ENCODE results near the gene ZNF155. TPM values are rescaled to one million over a fixed set of nuclear protein-coding genes. Genes with fewer than 3 reads are reported as not detected.

Gene ZNF155
- total RNA-seq, 1 donor from 2014 or later = 7.3 TPM

- no peaks in the 10 kb centered on the region for H3K27me3 ChIP-seq (ENCODE audit: low read depth)
- no peak overlapping the region for H3K4me3 ChIP-seq
- peaks cover 87% of the 10 kb centered on the region for H3K36me3 ChIP-seq
- TF ChIP-seq CTCF (IDR thresholded peaks at IDR 0.05; ENCODE audit: borderline replicate concordance) = no peak
- intact Hi-C loops (cut with micrococcal nuclease) = no loop called here
- H3K4me1 ChIP-seq = no peaks in the 10 kb centered on the region
- no peak for DNase-seq
- H3K27ac ChIP-seq (replicated peaks) = no peak overlapping the region
- H3K9me3 ChIP-seq (replicated peaks) = peaks cover 100% of the 10 kb centered on the region
These were observed 23.6 kb upstream of the ZNF155 start for GRCh38 chr19:43960411-43960810.

- no peak for TF ChIP-seq CTCF (IDR thresholded peaks at IDR 0.05; ENCODE audit: borderline replicate concordance)
- no peak overlapping the region for H3K27ac ChIP-seq (replicated peaks)
- no peaks in the 10 kb centered on the region for H3K4me1 ChIP-seq
- peaks cover 100% of the 10 kb centered on the region for H3K9me3 ChIP-seq (replicated peaks)
- DNase-seq = no peak
- intact Hi-C loops (cut with micrococcal nuclease) = no loop called here
- H3K36me3 ChIP-seq = peaks cover 99% of the 10 kb centered on the region
- no peaks in the 10 kb centered on the region for H3K27me3 ChIP-seq (ENCODE audit: low read depth)
- H3K4me3 ChIP-seq = no peak overlapping the region
These were observed 17.8 kb upstream of the ZNF155 start for GRCh38 chr19:43966079-43966694.

GRCh38 chr19:43976732-43977131 lies 7.3 kb upstream of the ZNF155 start:
- peaks cover 100% of the 10 kb centered on the region for H3K9me3 ChIP-seq (replicated peaks)
- peaks cover 11% of the 10 kb centered on the region for H3K36me3 ChIP-seq
- H3K4me3 ChIP-seq = no peak overlapping the region
- DNase-seq = no peak
- no peak for TF ChIP-seq CTCF (IDR thresholded peaks at IDR 0.05; ENCODE audit: borderline replicate concordance)
- H3K27me3 ChIP-seq (ENCODE audit: low read depth) = no peaks in the 10 kb centered on the region
- H3K4me1 ChIP-seq = no peaks in the 10 kb centered on the region
- intact Hi-C loops (cut with micrococcal nuclease) = no loop called here
- no peak overlapping the region for H3K27ac ChIP-seq (replicated peaks)

GRCh38 chr19:43983544-43983911 lies 460 bp upstream of the ZNF155 start:
- Histone ChIP-seq H3K4me3 (peak overlapping the region; percentile 80), H3K27me3 (ENCODE audit: low read depth) (no peaks in the 10 kb centered on the region), H3K36me3 (peaks cover 4% of the 10 kb centered on the region), H3K4me1 (peaks cover 21% of the 10 kb centered on the region), H3K9me3 (replicated peaks) (peaks cover 46% of the 10 kb centered on the region), H3K27ac (replicated peaks) (peak overlapping the region; percentile 84)
- no peak for DNase-seq
- TF ChIP-seq CTCF (IDR thresholded peaks at IDR 0.05; ENCODE audit: borderline replicate concordance) = no peak
- intact Hi-C loops (cut with micrococcal nuclease) = no loop called here

GRCh38 chr19:43984687-43985000 lies 656 bp downstream of the ZNF155 start:
- Histone ChIP-seq H3K9me3 (replicated peaks) (peaks cover 34% of the 10 kb centered on the region), H3K27me3 (ENCODE audit: low read depth) (no peaks in the 10 kb centered on the region), H3K36me3 (peaks cover 15% of the 10 kb centered on the region), H3K4me1 (peaks cover 21% of the 10 kb centered on the region), H3K27ac (replicated peaks) (peak overlapping the region; percentile 84), H3K4me3 (peak overlapping the region; percentile 80)
- no peak for TF ChIP-seq CTCF (IDR thresholded peaks at IDR 0.05; ENCODE audit: borderline replicate concordance)
- intact Hi-C loops (cut with micrococcal nuclease) = no loop called here
- DNase-seq = peak; percentile 18

Data from left ventricle myocardium inferior (tissue), 1 donor.